Epithelial cell of prostate (primary cell): Measurements from ENCODE around the gene TUBB2A.
"Not testable (repeated sequence)": the region's sequence is repeated elsewhere in the genome, so short reads cannot be mapped to it uniquely, and the experiment has no call there.

Experiments used
- DNase-seq: peaks from one replicate; pipeline ENCODE4 v3.0.0-alpha.2; 2011; ENCODE audit warnings: low read depth, low spot score
- H3K27ac ChIP-seq: fragments of 450-650 bp; 2 replicates; pipeline ENCODE4 v1.5.1; 2017; ENCODE audit warnings: mild to moderate bottlenecking

TUBB2A gene

DNA sequence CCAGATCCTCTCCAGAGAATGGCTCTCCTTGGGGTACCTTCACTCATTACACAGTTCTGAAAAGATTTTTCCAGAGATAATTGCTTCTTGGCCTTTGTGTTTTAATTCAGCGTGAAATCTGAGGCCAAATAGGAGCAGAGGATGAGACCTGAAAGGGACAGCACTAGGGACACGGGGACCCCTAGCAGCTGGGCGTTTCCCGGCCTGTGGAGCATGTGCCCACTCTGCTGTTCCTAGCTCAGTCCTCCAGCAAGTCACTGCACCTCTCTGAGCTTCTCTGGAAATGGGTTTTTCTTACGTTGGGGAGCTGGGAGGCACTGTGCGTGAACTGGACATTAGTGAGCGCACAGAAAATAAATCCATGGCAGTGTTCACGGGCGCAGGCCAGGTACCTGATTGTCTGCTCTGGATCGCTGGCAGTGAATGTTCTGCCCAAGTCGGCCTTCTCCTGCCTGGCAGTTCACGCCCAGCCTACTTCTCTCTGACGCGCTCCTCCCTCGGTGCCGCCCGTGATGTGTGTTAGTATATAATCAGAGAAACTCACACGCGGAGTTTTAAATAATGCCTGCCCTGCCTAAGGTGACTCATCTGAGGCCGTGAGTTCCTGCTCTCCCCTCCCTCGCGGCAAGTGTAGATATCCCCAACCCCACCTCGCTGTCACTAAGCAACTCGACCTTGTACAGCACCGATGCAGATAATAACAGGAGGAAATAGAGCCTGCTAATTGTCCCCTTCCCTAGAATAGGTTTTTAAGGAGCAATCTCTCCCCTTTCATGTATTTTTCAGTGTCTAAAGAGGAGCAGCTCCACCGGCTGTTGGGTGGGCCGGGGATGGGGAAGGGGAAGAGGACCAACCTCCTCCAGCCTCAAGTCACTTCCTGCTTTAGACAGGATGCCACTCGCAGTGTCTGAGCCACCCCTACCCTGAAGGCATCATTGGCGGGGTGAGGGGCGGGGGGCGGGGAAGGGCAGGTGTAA lies 2.7 kb upstream of the TUBB2A start:
- DNase-seq, result no peak
- H3K27ac ChIP-seq, result peak overlapping the region; percentile 19

DNA sequence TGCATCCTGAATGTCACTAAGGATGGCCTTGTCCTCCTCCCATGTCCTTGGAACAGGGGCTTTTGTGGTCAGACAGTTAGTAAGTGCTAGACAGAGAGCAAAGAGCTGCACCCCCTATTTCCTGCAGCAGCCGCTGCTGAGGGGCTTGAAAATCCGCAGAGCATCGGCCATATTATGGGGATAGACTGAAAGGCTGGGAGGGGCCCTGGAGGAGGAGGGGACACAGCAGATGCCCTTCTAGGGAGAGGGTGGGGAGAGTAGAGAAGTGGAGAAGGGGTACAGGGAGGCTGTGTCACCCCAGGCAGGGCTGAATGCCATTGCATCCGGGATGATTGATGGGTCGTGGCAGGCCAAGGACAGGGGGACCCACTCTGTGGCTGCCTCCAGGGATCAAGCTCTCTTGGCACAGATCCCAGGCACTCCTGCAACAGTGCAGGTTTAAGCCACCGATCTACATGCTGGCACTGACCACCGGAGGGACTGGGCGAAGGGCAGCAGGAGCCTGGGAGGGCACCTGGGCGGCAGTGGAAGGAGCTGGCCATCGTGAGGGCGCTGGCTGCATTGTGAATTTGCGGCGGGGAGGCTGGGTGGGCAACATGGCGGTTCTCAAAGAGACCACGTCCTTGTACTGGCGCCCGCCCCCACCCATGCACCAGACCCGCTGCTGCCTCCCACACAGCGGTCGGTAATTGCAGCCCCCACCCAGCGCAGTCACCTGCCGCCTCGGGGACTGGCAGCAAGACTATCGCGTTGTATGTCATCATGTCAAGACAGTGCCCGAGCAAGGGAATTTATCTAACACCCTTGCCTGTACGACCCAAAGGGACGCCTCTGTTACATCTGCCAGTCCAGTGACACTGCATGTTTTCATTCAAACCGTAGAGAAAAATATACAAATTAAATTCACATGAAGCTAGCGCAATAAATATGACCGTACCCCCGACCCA lies 887 bp downstream of the TUBB2A start:
- DNase-seq, result not testable (repeated sequence)
- peak overlapping the region; percentile 67 for H3K27ac ChIP-seq

DNA sequence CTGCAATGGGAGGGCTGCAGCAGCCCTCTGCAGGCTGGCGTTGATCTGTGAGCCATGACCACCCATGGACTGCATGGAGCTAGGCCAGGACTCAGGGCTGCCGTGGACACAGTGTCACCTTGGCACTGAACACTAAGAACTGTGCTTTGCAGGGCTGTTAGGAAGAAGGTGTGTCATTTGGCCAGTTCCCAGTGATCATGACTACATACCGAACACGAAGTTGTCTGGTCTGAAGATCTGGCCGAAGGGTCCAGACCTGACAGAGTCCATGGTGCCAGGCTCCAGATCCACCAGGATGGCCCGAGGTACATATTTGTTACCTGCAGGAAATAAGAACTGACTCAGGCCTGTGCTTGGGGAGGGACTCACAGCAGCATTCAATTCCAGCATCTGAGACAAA lies 1.9 kb downstream of the TUBB2A start:
- not testable (repeated sequence) for H3K27ac ChIP-seq, DNase-seq

DNA sequence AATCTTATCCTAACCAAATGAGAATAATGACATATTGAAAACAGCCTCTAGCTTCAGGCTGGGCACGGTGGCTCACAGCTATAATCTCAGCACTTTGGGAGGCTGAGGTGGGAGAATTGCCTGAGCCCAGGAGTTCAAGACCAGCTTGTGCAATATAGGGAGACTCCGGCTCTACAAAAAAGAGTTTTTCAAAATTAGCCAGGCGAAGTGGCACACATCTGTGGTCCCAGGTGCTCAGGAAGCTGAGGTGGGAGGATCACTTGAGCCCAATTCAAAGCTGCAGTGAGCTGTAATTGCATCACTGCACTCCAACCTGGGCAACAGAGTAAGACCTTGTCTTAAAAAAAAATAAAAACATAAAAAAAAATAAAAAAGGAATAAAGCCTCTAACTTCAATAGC lies 4.7 kb downstream of the TUBB2A start:
- DNase-seq, result no peak
- H3K27ac ChIP-seq, result no peak overlapping the region

DNA sequence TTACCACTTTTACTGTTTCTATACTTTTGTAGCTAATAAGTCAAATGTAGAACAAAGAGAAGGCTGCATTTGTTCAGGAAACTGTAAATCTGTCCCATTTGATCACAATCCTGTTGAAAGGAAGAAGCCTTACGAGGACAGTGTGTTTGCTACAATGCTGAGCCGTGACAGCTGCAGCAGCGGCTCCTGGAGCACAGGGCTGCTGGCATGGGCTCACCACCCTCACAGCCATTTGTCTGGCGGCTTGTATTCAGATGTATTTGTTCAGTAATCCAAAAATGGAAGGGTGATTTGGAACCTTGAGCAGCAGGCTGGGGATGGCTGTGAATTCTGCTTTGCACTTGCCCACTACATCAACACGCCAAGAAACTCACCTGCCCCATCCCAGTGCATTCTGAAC lies 5.7 kb downstream of the TUBB2A start:
- H3K27ac ChIP-seq, result no peak overlapping the region
- no peak for DNase-seq

DNA sequence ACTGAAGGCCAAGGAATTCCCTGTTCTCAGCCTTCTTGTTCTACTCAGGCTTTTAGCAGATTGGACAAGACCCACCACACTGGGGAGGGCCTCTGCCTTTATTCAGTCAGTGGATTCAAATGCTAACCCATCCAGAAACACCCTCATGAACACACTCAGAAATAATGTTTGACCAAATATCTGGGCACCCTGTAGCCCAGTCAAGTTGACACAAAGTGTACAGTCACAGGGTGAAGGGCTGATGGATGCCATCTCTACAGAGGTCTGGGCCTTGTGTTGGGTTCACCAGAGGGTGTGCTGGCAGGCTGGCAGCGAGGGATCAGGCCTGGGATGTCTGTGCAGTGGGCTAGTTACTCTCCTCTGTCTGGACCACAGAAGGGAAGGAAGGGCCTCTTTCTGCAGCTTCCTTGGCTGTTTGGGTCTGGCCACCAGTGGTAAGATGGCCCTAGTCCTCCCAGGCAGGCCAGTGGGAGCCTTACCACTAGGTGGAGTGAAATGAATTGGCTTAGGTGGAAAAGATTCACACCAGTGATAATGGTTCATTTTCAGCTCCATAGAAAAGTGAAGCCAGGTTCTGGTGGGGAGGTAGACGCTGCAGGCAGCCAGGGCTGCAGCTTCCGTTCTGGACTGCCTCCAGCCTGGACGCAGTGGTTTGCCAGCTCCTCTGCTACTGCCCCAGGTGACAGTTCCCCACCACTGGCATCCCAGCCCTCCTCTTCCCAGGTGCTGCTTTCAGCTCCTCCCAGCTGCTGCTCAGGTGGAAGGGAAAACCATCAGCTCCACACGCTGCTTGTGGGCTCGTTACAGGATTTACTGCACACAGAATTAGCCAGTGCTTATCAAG lies 9.2 kb downstream of the TUBB2A start:
- no peak for DNase-seq
- no peak overlapping the region for H3K27ac ChIP-seq

DNA sequence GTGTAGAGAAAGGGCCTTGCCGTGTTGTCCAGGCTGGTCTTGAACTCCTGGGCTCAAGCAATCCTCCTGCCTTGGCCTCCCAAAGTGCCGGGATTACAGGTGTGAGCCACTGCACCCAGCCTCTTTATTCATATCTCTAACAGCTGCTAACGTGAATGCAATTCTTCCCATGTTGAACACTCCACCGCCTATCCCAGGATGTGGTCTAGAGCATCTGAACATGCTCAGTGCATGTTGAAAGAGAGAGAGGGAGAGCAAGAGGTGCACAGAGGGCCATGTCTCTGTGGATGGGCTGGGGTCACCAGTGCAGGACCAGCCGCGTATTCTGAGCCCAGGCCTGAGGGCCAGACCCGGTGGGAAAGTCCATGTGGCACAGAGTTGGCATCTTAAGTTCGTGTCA lies 12.8 kb downstream of the TUBB2A start:
- H3K27ac ChIP-seq, result no peak overlapping the region
- no peak for DNase-seq

DNA sequence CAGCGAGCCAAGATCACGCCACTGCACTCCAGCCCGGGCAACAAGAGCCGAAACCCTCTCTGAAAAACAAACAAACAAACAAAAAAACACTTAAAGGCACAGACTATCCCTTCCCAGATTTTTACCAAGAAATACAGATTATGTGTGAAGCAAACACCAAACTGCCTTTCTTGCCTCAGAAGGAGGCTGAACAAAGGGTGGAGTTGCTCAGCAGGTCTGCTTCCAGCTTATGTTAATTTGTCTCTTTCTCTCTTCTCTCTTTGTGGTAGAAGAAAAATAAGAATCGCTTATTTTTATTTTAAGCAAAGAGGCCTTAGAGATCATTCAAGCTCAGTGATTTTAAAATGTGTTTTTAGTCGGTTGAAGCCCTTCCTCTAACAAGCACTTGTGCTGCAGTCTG lies 14.2 kb downstream of the TUBB2A start:
- no peak overlapping the region for H3K27ac ChIP-seq
- no peak for DNase-seq

DNA sequence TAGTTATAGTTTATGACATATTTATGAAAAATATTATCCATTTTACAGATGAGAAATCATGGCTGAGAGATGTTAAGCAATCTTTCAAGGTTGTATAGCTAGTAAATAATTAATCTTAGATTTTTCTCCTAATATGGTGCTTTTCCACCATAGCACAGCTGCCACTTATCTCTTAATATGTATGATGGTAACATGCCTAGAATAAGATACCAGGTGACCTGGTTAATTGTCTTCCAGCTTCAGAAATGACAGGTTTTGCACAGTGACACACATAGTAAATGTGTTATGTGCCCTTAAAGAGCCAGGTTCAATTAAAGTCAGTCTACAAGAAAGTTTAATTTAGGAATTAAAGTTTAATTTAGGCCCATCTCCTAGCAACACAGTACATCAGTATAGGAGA lies 14.8 kb downstream of the TUBB2A start:
- no peak overlapping the region for H3K27ac ChIP-seq
- DNase-seq, result no peak

DNA sequence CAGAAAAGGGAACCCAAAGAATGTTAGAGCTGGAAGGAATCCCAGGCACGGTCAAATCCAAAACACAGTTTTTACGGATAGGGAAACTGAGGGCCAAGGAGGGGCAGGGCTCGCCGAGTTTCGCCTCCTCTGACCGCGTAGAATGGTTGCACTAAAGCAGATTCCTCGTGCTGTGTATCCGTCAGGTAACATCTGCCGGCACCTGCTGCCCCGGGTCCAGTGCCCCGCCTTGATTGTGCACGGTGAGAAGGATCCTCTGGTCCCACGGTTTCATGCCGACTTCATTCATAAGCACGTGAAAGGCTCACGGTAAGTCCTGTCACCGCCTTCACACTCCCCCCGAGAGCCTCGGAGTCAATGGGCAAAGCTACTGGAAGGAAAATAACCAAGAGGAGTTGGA lies 17.1 kb downstream of the TUBB2A start:
- no peak overlapping the region for H3K27ac ChIP-seq
- DNase-seq, result no peak

DNA sequence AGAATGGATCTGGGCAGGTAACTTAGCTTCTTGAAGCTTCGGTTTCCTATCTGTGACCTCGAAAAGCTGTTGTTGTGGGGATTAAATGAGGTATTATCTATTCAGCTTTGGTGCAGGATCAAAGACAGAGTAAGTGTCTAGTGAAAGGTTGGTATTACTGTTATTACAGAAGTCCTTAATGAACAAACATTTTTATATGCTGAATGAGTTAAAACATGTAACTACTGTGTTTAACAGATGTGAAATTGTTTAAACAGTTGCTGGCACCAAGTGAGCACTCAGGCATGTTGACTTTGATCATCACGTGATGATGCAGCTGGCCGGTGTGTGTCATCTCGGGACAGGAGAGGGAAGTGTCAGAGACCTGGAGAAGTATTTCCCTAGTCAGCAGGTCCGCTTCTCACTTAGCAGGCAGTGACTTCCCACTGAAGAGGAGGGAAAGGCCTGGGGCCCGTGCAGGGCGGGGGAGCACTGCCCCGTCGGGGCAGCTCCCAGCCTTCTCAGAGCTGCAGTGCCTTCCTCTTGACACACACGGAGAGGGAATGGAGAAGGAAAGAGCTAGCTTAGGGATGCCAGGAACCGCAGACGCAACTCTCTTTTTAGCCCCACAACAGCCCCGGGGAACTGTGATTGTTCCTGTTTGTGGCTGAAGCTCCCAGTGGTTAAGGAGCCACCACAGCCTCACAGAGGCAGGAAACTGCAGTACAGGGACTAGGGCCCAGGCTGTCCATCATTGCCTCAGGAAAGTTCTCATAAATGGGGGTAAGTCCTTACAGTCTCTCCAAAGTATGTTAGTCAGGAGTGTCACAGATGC lies 18.0 kb downstream of the TUBB2A start:
- DNase-seq, result peak; percentile 73
- peak overlapping the region; percentile 66 for H3K27ac ChIP-seq

DNA sequence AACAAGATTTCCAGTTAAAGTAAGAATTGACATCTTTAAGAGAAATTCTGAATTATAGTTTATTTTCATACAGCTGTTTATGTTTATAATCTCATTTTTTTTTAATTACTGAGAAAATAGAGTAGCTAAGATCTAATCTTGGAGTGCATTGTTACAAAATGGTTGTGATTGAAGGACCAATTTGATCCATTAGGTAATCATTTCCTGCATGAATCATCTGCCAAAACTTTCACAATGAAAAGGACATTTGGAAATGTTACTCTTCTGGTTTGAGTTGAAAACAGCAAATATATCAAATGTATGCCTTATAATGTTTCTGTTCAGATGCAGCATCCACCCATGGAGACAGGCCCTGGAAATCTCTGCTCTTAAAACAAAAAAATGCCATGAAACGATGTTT lies 19.0 kb downstream of the TUBB2A start:
- peak overlapping the region; percentile 66 for H3K27ac ChIP-seq

DNA sequence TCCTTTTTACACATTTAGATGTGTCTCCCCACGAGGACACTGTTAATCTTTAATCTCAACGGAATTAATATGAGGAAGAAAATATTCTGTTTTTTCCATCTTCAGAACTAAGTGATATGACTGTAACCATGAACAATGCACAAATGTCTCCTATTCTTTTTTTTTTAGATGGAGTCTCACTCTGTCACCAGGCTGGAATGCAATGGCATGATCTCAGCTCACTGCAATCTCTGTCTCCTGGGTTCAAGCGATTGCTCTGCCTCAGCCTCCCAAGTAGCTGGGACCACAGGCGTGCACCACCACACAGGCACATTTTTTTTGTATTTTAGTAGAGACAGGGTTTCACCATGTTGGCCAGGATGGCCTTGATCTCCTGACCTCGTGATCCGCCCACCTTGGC lies 19.5 kb downstream of the TUBB2A start:
- peak overlapping the region; percentile 66 for H3K27ac ChIP-seq
- DNase-seq, result not testable (repeated sequence)

More for the DNA sequence above, 19.0 kb downstream of the TUBB2A start:
- no peak for DNase-seq

DNA sequence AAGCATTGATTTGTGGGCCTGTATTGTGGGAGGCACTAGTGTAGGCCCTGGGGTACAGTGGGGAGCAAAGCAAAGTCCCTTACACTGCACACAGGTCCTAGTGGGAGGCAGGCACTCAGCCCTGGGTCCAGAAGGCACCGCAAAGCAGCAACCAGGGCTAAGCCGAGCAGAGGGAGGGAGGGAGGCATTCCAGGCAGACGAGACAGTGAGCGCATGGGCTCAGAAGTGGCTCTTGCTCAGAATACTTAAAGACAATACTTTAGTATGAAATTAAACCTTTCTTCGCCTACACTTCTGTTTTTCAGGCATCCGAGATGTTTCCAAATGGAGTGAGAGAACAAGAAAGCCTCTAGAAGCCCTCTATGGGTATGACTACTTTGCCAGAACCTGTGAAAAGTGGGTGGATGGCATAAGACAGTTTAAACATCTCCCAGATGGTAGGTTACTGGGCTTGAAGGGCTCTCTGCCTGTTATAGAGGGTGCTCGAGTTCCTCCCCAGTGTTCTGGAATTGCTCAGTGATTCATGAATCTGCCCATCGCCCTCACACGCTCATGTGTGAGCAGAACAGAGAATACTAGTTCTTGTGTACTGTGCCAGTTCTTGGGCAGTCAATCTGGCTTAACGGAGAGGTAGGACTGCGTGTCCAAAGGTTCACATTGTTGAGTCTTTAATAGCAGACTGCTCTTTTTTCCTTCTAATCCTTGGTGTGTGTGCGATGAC lies 20.1 kb downstream of the TUBB2A start:
- H3K27ac ChIP-seq, result no peak overlapping the region
- DNase-seq, result no peak

DNA sequence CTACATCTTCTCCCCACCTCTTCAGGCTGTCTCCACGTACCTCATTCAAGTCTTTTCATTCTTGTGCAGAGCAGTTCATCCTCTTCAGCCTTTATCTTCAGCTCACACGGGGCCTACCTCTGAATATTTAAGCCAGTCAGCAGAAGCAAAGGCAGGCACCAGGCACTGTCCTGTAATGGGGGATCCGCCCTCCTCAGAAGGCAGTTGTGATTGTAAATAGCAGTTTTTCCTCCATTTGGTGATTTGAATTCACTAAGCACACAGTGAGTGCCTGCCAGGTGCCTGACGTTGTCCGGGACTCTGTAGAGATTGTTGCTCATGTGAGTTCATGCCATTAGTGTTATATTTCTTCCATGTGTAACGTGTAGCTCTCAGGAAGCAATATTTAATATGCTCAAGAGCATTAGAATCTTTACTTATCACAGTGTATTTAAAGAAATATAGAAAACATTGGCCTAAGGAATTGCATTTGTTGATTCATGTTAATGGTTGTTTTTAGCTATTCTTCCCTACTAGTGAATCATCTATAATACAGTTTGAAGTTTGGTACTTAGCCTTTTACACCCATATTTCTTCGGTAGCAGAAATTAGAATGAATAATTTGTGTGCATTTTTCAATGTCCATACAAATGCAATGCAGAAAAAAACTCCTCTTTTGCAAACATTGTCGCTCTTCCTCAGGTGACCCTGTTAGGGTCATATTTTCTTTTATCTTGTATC lies 20.9 kb downstream of the TUBB2A start:
- no peak overlapping the region for H3K27ac ChIP-seq
- DNase-seq, result no peak

DNA sequence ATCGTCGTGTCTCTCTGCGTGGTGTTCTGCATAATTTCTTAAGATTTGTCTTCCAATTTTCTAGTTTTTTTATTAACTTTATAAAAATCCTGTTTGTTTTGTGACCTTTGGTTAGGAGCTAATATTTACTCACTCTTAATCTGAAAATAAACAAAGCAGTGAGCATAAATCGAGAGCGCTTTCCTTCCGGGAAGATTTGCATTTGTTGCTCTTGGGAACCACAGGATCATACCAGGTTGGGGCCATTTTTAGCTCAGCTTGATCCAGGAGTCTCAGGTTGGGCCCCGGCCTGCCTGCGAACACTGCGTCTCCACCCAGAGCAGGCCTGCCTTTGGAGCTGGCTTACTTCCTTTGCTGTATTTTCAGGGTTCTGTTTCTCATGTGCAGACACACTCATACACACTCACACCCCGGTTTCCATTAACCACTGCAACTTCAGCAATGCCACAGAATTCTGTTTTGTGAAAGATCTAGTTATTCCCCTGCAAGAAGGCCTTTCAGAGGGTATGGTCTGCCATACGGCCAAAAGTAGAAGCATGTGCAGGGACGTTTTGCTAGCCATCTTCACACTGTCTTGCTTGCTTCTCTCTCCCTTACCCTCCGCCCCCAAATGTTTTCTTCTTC lies 21.6 kb downstream of the TUBB2A start:
- DNase-seq, result no peak
- H3K27ac ChIP-seq, result no peak overlapping the region

DNA sequence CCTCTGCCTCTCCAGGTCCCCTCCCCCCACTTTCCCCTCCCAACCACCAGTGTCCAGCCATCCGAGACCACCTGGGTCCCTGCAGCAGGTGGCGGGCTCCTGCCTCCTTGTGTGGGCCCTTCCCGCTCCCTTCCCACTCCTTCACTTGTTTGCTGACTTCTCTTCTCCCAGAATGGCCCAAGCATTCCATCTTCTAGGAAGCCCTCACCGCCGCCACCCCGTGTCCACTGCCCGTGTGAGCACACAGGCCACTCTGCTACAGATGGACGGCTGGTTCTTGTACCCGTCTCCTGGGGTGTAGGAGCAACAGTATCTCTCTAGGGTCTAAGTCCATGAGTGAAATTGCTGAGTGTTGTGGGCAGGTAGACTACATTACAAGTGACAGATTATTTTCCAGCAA lies 23.8 kb downstream of the TUBB2A start:
- no peak for DNase-seq
- no peak overlapping the region for H3K27ac ChIP-seq

DNA sequence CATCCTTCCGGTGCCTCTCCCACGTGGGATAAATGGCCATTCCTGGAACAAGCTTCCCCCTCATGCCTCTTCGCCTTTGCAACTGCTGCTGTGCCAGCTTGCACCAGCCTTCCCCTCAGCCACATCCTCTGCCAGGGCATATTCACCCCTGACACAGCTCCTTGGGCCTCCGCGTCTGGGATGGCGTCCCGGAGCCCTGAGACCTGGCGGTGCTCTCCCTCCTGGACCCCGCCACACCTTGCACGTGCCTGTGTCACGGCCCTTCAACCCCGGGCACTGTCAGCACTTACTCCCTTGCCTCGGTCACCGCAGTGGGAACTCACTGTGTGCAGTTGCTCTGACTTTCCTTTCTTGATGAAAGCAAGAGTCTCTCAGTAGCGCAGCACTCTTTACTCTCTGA lies 25.6 kb downstream of the TUBB2A start:
- no peak for DNase-seq
- H3K27ac ChIP-seq, result no peak overlapping the region
